Panc1 (cell line): ENCODE results near the gene CCSER2. TPM values are rescaled to one million over a fixed set of nuclear protein-coding genes. Genes with fewer than 3 reads are reported as not detected.

Experiments used
- ATAC-seq: fragments of 200-7000 bp; cut with Tn5 transposase; 2 replicates; pipeline ENCODE4 v1.9.1; 2020; ENCODE audit warnings: mild to moderate bottlenecking, moderate library complexity
- BruUV-seq: library from RNA; stranded (reverse); fragments of 400-500 nt; replicated peaks from 2 replicates; lab custom pipeline; 2021; lab: Mats Ljungman, UMichigan
- CTCF ChIA-PET: fragments of 300-600 bp; sonication (Branson Sonifier 250); formaldehyde crosslinking; loops from one replicate; lab custom pipeline; 2022; ENCODE audit warnings: antibody characterized with exemption; lab: Charles Lee
- POLR2A ChIA-PET: fragments of 300-600 bp; sonication (Branson Sonifier 250); formaldehyde crosslinking; loops from one replicate; lab custom pipeline; 2022; ENCODE audit warnings: antibody characterized with exemption; lab: Charles Lee
- DNase-seq: peaks from one replicate; pipeline ENCODE4 v3.0.0-alpha.2; 2010; ENCODE audit warnings: low read depth, low spot score
- H3K27ac ChIP-seq: 2 replicates; pipeline ENCODE4 v1.5.1; 2011; ENCODE audit warnings: mild to moderate bottlenecking, low read length, inconsistent platforms
- H3K27me3 ChIP-seq: fragments of 200-500 bp; sonication (Bioruptor generic); 2 replicates; pipeline ENCODE4 v1.6.0; 2014; ENCODE audit warnings: low read length, inconsistent platforms; ENCODE audit not compliant: control insufficient read depth, insufficient read depth
- H3K36me3 ChIP-seq: fragments of 200-500 bp; sonication (Bioruptor generic); 2 replicates; pipeline ENCODE4 v1.5.1; 2014; ENCODE audit warnings: inconsistent platforms, mild to moderate bottlenecking, low read length, moderate library complexity; ENCODE audit not compliant: control insufficient read depth, insufficient read depth
- H3K4me1 ChIP-seq: 2 replicates; pipeline ENCODE4 v1.5.1; 2011; ENCODE audit warnings: inconsistent platforms, mild to moderate bottlenecking, low read length, moderate library complexity; ENCODE audit not compliant: control insufficient read depth, insufficient read depth
- H3K4me3 ChIP-seq, 2 experiments: 2 replicates each; pipeline ENCODE4 v1.5.1; 2011 to 2012; ENCODE audit warnings: low read depth in 2 of 2, low read length in 2 of 2, mild to moderate bottlenecking in 2 of 2, inconsistent platforms in 1 of 2, moderate library complexity in 1 of 2
- H3K9me3 ChIP-seq: fragments of 200-500 bp; sonication (Bioruptor generic); 2 replicates; pipeline ENCODE4 v1.5.1; 2014; ENCODE audit warnings: low read depth, mild to moderate bottlenecking, inconsistent platforms, low read length, moderate library complexity; ENCODE audit not compliant: control insufficient read depth, insufficient read depth
- CTCF ChIP-seq: fragments of 450-650 bp; IDR thresholded peaks from 2 replicates; pipeline ENCODE4 v1.5.1; 2017; ENCODE audit warnings: mild to moderate bottlenecking
- POLR2AphosphoS5 ChIP-seq: IDR thresholded peaks from 2 replicates; pipeline ENCODE4 v1.6.1; 2012; ENCODE audit warnings: mild to moderate bottlenecking, low read depth, low read length, moderate library complexity
- SIN3A ChIP-seq: IDR thresholded peaks from 2 replicates; pipeline ENCODE4 v1.6.1; 2012; ENCODE audit warnings: low read depth, mild to moderate bottlenecking, low read length, moderate library complexity, borderline replicate concordance; ENCODE audit not compliant: insufficient read depth
- TCF7L2 ChIP-seq: IDR thresholded peaks from 2 replicates; pipeline ENCODE4 v1.6.1; 2011; ENCODE audit warnings: mild to moderate bottlenecking, low read depth, low read length, inconsistent platforms
- in situ Hi-C: cut with HindIII; loops from 2 replicates; pipeline ENCODE4 v1.10.0; 2016; ENCODE audit warnings: low sequenced_read_pairs, low pct_unique_long_range_greater_than_20kb
- intact Hi-C: fragments of 100-400 bp; cut with micrococcal nuclease; formaldehyde crosslinking; loops from one replicate; pipeline ENCODE4 v1.10.0; 2022; ENCODE audit not compliant: unreplicated experiment
- total RNA-seq: library from RNA; stranded (reverse); gene quantifications from one replicate; pipeline ENCODE4 v1.2.1, GENCODE V29; 2021; ENCODE audit not compliant: unreplicated experiment
- TF ChIP-seq, protein P1 (sequence below), 2 experiments: IDR thresholded peaks; 2 replicates each; pipeline ENCODE4 v1.6.1; 2011 to 2012; ENCODE audit warnings: low read depth in 2 of 2, control low read depth in 1 of 2, low read length in 1 of 2, mild to moderate bottlenecking in 1 of 2, moderate library complexity in 1 of 2; ENCODE audit not compliant: insufficient read depth in 1 of 2

Gene CCSER2
- total RNA-seq, 1 experiment from 2014 or later = 63.7 TPM

GRCh38 chr10:84521013-84521412 is 192.6 kb downstream of the CCSER2 start:
- H3K4me3 ChIP-seq = no peak overlapping the region
- DNase-seq = no peak
- POLR2A ChIA-PET = no interaction called here
- H3K36me3 ChIP-seq = no peaks in the 10 kb centered on the region
- H3K27me3 ChIP-seq = no peaks in the 10 kb centered on the region
- BruUV-seq = no TSS peak
- CTCF ChIA-PET = no interaction called here
- in situ Hi-C loops (no loop called here), intact Hi-C loops (no loop called here)
- TF ChIP-seq SIN3A (no peak), CTCF (no peak), TCF7L2 (no peak)
- H3K4me1 ChIP-seq = no peaks in the 10 kb centered on the region
- no peak overlapping the region for H3K27ac ChIP-seq
- no peaks in the 10 kb centered on the region for H3K9me3 ChIP-seq
- no peak for ATAC-seq

GRCh38 chr10:84521468-84521867 is 193.1 kb downstream of the CCSER2 start:
- POLR2A ChIA-PET = no interaction called here
- Histone ChIP-seq H3K4me1 (no peaks in the 10 kb centered on the region), H3K27ac (no peak overlapping the region), H3K36me3 (no peaks in the 10 kb centered on the region), H3K4me3 (no peak overlapping the region), H3K27me3 (no peaks in the 10 kb centered on the region), H3K9me3 (no peaks in the 10 kb centered on the region)
- DNase-seq = no peak
- intact Hi-C loops = no loop called here
- TF ChIP-seq, protein P1, sequence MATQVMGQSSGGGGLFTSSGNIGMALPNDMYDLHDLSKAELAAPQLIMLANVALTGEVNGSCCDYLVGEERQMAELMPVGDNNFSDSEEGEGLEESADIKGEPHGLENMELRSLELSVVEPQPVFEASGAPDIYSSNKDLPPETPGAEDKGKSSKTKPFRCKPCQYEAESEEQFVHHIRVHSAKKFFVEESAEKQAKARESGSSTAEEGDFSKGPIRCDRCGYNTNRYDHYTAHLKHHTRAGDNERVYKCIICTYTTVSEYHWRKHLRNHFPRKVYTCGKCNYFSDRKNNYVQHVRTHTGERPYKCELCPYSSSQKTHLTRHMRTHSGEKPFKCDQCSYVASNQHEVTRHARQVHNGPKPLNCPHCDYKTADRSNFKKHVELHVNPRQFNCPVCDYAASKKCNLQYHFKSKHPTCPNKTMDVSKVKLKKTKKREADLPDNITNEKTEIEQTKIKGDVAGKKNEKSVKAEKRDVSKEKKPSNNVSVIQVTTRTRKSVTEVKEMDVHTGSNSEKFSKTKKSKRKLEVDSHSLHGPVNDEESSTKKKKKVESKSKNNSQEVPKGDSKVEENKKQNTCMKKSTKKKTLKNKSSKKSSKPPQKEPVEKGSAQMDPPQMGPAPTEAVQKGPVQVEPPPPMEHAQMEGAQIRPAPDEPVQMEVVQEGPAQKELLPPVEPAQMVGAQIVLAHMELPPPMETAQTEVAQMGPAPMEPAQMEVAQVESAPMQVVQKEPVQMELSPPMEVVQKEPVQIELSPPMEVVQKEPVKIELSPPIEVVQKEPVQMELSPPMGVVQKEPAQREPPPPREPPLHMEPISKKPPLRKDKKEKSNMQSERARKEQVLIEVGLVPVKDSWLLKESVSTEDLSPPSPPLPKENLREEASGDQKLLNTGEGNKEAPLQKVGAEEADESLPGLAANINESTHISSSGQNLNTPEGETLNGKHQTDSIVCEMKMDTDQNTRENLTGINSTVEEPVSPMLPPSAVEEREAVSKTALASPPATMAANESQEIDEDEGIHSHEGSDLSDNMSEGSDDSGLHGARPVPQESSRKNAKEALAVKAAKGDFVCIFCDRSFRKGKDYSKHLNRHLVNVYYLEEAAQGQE (IDR thresholded peaks at IDR 0.05; ENCODE audit: insufficient read depth in 1 of 2, low read depth in 2 of 2, low read length in 1 of 2) = no peak
- TF ChIP-seq TCF7L2 (no peak), POLR2AphosphoS5 (no peak)
- no TSS peak for BruUV-seq
- ATAC-seq = no peak
- in situ Hi-C loops = no loop called here
- CTCF ChIA-PET = no interaction called here

DNA sequence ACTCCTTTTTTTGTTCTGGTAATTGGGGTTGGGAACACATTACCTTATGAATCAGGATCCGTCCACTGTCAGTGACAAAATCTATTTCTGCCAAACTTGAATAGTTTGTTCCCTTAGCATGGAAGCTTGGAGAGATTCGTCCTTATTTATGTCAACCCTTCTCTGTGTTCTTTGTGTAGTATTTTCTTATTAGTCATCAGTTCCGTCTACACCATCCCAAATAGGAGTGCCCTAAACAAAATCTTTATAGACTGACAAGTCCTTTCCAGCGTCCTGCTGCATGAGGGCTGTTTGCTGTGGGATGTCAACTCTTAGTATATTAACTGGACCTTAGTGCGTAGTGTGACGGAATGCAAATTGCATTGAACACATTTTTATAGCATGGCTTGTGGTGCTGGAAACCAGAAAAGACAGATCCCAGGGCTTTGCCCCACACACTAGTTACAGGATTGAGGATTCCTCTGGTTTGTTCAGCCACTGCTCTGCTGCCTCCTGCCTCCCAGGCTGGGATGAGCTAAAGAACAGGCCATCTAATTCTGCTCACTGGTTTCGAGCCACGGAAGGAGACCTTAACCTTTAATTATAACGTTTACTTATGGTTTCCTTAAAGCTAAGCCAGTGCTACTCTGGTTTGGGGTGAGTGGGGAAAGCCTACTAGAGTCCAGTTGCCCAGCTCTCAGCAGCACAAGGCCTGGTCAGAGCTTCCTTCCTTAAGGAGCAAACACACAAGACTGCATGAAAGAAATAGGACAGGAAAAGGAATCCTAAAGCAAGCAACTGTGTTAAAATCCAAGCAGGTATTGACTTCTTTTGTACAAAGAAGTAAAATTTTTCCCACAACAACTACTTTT is 194.4 kb downstream of the CCSER2 start:
- in situ Hi-C loops = no loop called here

More for the DNA sequence above, 194.4 kb downstream of the CCSER2 start:
- H3K27ac ChIP-seq = no peak overlapping the region
- intact Hi-C loops = no loop called here
- POLR2A ChIA-PET = no interaction called here
- no peak for TF ChIP-seq CTCF
- TF ChIP-seq SIN3A = no peak
- no peak for TF ChIP-seq POLR2AphosphoS5
- no peak for TF ChIP-seq TCF7L2
- H3K9me3 ChIP-seq = no peaks in the 10 kb centered on the region
- no peaks in the 10 kb centered on the region for H3K4me1 ChIP-seq
- ATAC-seq (no peak; the same call in 1 of the 2 replicates), DNase-seq (no peak)
- CTCF ChIA-PET = no interaction called here
- no peak overlapping the region for H3K4me3 ChIP-seq
- H3K36me3 ChIP-seq = no peaks in the 10 kb centered on the region
- BruUV-seq = no TSS peak
- H3K27me3 ChIP-seq = no peaks in the 10 kb centered on the region
